NCI-H2227 treated with DMSO at 0.1 percent for 48 hours (cell line): ENCODE measurements around the gene AMZ1.
"Not testable (repeated sequence)": the region's sequence is repeated elsewhere in the genome, so short reads cannot be mapped to it uniquely, and the experiment has no call there.

Experiments
- DNase-seq: peaks from one replicate; lab custom pipeline; 2025; lab: John Stamatoyannopoulos, UW

AMZ1 gene

DNA sequence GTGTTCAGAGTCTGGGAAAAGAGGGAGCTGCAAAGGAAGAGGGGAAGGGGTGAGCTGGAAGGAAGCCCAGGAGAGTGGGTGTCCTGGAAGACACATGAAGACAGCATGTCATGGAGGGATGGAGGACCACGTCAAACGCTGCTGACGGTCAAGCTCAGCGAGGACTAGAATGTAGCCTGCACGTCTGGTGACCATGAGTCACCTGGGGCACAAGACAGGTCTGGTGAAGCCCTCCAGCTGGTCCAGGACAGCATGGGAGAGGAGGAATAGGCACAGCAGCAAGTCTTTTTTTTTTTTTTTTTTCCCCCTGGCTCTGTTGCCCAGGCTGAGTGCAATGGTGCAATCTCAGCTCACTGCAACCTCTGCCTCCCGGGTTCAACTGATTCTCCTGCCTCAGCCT, 19.6 kb upstream of the AMZ1 start:
- DNase-seq = no peak

DNA sequence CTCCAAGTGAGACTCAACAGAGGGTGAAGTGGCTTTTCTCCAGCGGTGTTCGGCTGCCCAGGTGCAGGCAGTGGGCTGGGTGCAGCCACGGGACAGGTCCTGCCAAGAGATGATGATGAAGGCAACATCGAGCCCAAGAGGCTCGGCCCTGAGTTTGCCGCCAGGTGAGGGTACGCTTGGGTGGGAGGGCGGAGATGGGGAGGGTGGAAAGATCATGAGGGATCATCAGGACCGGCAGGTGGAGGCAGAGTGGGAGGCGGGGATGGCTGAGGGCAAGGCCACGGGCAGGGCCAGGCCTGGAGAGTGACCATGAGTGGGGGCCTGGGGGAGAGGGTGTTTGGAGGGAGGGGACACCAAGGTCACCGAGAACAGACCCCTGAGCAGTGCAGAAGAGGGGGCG, 17.8 kb upstream of the AMZ1 start:
- DNase-seq = no peak

DNA sequence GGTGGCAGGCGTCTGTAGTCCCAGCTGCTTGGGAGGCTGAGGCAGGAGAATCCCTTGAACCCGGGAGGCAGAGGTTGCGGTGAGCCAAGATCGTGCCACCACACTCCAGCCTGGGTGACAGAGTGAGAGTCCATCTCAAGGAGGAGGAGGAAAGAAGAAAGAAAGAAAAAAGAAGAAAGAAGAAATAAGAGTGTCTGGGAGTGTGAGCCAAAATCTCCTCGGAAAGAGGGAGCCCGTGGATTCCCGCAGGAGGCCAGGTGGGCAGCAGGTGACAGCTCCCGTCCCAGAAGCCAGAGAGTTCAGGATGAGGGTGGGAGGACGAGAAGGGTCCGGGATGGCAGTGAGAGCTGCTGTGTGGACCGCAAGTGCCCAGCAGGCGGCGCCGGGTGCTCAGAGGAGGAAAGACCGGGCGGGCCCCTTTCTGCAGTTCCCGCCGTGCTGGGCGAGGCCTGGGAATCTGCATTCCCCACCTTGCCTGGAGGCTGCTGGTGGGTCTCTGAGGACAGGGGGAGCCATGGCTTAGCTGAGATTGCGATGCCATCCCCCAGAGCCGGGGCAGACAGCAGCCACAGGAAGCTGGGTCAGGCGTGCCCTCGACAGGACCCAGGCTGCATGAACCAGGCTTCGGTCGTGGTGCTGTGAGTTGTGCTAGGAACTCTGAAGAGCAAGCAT, 17.1 kb upstream of the AMZ1 start:
- DNase-seq = peak; percentile 12

DNA sequence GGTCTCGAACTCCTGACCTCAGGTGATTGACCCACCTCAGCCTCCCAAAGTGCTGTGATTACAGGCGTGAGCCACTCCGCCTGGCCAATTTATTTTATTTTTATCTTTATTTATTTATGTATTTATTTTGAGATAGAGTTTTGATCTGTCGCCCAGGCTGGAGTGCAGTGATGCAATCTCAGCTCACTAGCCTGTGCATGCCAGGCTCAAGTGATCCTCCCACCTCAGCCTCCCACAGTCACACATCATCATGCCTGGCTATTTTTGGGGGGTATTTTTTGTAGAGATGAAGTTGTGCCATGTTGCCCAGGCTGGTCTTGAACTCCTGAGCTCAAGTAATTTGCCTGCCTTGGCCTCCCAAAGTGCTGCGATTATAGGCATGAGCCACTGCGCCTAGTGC, 14.8 kb upstream of the AMZ1 start:
- not testable (repeated sequence) for DNase-seq

DNA sequence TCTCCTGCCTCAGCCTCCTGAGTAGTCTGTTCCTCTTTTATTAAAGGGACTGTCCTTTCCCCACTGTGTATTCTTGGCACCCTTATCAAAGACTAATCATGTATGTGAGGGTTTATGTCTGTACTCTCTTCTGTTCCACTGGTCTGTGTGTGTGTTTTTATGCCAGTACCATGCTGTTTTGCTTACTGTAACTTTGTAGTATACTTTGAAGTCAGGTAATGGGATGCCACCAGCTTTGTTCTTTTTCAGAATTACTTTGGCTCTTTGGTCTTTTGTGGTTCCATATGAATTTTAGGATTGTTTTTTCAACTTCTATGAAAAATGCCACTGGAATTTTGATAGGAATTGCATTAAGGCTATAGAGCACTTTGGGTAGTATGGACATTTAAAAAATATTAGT, 14.1 kb upstream of the AMZ1 start:
- no peak for DNase-seq

DNA sequence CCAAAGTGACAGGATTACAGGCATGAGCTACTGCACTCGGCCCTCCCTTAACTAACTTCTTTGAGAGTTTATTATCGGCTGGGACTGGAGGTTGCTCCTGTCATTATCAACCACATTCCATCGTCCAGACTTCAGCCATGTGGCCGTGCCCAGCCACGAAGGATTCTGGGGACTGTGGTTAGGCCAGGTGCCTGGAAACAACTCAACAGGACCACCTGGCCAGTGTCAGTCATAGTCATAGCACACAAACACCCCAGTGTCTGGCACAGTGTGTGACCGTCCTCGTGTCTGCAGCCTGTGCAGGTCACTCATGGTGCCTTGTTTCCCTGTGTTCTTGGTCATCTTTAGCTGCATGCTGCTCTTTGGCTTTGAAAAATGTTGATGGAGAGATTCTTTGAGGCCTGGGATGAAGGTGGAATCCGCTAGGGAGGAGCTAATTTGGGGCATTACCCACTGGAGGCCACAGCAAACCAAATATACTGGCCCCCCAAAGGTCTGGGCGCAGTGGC, 12.7 kb upstream of the AMZ1 start:
- DNase-seq = no peak

DNA sequence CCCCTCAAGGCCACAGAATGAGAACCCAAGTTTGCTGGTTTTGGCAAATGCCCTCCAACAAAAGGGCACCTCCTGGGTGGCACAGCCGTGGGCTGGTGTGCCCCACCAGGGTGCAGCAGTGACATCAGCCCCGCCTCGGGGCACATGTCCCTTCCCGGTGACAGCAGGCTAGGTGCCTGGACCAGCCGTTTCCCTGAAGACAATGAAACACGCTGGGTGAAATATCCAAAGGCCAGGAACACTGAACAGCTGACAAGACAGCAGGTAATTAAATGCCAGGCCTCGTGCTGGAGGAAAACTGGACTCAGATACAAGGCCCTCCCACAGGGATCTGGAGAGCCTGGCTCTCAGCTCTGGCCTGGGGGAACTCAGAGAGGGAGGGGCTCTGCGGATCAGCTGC, 11.4 kb upstream of the AMZ1 start:
- not testable (repeated sequence) for DNase-seq

DNA sequence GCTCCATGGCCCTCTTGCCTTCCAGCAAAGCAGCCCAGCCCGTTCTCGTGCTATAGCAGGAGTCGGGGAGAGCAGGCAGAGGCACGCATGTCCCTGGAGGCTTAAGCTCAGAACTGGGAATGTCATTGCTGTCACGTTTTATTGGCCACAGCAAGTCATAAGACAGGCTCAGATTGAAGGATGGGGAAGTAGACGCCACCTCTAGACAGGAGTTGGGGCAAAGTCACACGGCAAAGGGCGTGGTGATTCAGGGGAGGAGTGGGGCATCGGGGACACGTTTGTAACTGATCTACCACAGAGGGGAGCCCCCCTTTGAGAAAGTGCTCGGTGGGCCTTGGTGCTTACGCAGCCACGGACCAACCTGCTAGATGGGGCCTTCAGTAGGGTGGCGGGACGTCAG, 9.5 kb upstream of the AMZ1 start:
- DNase-seq = not testable (repeated sequence)

DNA sequence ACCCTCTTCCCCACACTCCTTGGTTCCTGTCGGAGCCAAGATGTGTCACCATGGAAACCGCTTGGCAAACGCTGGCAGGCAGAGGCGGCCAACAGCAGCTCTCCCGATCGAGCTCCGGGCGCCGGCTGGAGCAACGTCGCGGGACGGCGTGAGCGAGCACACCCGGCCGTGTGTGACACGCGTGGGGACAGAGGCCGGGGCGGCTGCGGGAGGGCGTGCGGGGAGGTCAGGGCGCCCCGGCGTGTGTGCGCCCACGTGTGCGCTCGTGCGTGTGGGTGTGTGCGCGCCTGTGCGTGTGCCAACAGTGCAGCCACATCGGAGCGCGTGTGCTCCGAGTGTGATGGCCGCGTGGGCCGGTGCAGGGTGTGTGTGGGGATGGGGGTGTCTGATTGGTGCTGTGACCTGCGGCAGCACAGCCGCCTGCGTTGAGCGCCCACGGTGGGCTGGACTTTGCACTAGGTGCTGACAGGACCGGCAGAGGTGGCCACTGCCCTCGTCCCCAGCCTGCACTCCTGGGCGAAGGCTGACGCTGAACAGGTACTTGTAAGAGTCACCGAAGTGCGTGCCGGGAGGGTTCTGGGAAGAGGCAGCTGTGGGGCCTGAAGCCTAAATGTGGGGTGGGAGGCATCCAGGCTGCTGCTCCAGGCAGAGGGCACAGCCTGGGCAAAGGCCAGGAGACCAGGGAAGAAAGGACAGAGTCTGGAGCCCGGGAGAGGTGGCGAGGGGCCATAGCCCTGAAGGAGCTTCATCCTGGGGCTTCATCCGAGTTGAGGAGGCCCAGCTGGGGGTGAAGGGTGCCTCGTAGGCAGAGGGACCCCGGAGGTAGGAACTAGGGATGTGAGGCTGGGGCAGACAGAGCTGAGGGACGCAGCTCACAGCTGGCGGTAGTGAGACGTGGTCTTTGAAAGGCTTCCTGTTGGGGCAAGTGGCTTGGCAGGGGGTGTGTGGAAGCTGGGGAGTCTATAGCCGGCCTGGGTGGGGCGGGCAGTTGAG, 8.6 kb upstream of the AMZ1 start:
- not testable (repeated sequence) for DNase-seq

DNA sequence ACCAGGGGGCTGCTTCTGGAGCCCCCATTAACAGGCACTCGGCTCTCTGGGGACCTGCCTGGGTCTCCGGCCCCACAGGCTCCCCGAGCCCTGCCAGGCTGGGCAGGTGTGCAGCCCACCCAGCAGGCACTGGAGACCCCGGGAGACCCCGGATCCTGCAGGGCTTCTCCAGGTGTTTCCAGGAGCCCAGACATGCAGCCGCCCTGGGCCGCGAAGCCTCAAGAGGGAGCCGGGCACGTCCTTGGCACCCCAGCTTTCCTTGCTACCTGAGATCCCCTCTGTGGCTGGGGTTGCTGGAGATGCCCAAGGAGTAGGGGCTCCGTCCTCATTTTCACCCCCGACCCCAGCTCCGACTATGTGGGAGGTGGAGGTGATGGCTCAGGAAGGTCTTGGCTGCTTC, 7.7 kb upstream of the AMZ1 start:
- no peak for DNase-seq

DNA sequence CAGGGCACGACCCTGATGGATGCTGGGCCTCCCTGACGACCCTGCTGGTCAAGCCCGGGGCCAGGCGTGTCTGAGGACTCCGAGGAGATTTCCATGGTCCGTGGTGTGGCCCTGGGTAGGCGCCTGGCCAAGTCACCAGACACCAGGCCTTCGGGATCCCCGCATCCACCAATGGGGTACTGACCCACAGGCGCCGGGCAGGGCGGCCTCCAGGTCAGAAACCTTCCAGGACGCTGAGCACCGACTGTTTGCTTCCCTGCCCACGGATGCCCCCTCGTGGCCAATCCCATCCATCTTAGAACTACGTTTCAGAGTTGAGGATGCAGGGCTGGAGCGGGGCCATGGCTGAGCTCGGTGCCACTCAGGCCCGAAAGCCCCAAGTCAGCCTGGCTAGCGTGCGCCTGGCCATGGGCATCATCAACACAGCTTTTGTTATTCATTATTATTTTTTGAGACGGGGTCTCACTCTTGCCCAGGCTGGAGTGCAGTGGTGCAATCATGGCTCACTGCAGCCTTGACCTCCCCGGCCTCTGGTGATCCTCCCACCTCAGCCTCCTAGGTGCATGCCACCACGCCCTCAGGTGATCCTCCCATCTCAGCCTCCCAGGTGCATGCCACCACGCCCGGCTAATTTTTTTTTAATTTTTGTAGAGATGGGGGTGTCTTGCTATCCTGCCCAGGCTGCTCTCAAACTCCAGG, 7.1 kb upstream of the AMZ1 start:
- no peak for DNase-seq

DNA sequence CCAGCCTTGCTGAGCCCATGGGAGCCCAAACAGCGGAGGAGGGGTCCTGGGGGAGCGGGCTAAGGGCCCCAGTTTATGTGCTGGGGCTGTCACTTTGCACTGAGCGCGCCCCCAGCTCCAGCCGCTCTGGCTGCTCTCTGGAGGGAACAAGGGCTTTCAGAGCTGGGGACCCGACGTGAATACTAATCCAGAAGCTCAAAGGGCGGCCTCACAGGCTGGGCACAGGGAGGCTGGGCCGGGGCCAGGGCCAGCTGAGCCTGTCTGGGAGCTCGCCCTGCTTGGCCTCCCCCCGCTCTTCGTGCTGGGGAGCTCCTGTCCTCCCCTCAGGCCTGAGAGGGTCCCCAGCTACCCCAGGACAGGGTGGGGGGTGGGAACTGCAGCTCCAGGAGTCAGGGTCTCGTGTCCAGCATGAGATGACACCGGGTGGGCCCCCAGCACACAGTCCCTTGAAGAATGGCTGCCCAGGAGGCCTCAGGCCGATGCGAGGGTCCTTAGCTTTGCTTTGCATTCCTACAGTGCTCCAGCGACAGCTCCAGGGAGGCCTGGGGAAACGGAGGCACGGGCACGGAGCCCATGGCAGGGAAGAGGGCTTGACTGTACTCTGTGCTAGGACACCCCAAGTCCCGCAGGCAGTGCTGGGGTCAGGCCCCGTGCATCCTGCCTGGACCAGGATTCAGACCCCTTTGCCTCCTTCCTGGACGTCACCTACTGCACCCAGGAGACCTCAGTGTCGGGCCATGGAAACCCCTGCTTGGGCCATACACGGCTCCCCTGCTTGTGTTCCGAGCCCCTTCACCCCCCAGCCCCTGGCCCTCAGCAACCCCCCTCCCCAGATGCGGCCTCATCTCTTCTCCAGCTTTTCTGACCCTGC, 5.8 kb upstream of the AMZ1 start:
- no peak for DNase-seq

DNA sequence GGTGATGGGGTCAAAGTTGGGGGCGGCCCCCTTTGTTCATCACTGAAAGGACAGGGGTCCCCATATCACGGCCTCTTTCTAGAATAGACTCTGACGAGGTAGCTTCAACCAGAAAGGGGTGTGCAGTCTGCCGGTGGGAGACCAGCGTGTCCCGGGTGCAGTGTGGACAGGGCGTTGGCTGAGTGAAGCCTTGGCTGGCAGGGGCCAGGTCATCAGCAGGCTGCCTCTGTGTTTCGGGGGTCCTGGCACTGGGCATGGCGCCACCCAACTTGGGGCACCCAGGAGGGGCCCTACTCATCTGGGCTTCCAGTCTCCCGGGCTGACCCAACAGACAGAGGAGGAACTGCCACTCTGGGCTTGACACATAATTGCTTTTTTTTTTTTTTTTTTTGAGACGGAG, 3.5 kb upstream of the AMZ1 start:
- DNase-seq = no peak

DNA sequence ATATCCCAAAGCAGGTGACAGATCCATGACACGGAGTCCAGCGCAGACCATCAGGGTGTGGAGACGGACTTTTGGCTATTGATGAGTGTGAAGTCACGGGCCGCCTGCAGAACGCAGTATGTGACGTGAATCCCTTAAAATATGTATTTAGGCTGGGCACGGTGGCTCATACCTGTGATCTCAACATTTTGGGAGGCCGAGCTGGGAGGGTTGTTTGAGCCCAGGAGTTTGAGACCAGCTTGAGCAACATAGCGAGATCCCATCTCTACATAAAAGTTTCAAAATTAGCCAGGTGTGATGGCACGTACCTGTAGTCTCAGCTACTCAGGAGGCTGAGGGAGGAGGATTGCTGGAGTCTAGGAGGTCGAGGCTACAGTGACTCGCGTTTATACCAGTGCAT, 1.9 kb upstream of the AMZ1 start:
- no peak for DNase-seq

DNA sequence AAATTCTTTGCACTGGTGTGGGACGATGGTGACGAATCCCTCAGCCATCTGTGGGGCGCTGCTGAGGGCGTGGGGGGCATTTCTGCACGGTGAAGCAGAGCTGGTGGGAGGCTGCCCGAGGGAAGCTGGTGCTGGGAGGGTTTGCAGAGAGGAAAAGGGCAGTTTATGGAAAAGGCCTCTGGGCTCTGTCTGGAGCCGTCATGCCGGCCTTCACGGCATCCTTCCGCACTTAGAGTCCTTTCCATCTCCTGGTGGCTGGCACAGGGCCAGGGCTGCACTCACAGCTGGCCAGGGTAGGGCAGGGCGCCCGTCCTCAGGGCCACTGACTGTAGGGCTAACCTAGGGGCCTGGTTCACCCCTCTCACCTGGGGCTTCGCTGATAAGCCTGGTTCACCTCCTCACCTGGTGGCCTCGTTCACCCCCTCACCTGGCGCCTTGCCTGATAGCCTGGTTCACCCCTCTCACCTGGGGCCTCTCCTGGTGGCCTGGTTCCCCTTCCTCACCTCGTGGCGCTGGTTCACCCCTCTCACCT, 598 bp upstream of the AMZ1 start:
- no peak for DNase-seq

DNA sequence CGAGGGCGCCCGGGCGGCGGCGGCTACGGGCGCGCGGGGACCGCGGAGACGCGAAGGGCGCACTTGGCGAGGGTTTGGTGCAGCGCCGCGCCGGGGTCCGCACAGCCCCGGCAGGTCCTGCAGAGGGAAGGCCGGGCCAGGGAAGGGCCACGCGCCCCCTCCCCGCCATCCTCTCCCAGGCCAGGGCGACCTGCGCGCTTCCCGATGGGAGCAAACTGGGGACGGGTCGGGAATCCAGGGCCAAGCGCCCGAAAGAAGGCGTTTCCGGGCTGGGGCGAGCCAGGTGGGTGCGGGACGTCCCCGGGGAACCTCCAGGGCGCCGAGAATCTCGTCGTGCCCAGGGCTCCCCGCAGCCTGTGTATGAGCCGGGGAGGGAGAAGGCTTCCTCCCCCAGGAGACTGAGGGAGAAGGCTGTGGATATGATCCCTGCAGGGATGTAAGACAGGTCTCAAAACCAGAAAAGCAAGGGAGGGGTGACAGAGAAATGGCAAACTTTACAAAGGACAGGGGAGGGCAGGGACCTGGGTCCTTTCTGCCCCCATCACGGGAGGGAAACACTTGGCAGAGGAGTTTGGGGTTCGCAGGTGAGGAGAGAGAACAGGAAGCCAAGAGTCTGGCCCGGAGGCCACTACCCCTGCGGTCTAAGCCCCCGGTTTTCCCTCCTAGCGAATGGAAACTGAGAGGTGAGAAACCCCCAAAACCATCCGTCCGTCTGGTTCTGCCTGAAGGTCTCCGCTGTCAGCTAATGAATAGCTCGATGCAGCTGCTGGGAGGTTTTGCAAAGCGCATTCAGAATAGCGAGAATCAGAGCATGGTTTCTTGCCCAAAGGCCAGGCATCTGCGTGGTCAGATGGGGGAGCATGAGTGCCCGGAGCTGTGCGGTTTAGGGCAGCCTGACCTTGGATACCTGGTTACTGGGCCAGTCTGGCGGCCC, 674 bp downstream of the AMZ1 start:
- no peak for DNase-seq

DNA sequence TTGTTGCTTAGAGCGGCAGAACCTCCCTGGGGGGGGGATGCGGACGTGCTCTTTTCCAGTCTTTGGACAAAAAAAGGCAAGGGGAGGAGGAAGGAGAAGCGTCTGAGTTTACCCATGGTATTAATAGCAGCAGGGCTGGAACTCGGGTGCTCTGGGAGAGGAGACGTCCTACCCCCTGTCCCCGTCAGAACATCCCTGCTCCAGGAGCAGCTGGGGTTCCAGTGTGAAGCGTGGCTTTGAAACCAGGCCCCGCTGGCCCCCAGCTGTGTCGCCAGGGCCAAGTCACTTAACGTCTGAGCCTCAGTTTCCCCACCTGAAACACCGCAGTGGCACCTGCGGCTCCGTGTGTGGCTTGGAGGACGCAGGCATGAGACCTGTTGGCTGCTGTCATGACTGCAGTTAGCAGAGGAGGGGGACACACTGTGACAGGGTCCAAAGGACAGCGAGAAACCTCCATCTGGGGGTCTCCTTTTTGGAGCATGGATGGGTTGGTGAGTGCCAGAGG, 1.4 kb downstream of the AMZ1 start:
- no peak for DNase-seq

DNA sequence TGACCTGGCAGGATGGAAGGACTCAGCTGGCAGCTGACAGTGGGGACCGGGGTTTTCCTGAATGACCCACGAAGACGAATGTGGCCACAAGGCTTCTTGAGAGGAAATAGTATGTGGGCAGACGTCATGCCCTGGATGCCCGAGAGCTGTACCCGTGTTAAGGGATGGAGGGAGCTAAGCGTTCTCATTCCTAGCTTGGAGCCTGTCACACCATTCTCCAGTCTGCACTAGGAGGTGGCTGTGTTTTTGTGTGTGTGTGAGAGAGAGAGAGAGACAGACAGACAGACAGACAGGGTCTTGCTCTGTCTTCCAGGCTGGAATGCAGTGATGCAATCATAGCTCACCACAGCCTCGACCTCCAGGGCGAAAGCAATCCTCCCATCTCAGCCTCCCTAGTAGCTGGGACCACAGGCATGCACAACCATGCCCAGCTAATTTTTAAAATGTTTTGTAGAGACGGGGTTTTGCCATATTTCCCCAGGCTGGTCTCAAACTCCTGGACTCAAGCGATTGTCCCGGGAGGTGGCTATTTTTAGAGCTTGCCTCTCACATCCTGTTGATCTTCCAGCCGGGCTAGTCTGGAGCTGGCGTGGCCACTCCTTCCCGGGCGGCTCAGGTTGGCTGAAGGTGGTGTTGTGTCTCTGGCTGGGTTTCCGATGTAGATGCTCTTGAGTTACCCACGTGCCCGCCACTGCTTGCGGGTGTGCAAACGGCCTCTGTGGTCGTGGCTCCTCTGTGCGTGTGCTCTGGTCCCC, 2.1 kb downstream of the AMZ1 start:
- no peak for DNase-seq

DNA sequence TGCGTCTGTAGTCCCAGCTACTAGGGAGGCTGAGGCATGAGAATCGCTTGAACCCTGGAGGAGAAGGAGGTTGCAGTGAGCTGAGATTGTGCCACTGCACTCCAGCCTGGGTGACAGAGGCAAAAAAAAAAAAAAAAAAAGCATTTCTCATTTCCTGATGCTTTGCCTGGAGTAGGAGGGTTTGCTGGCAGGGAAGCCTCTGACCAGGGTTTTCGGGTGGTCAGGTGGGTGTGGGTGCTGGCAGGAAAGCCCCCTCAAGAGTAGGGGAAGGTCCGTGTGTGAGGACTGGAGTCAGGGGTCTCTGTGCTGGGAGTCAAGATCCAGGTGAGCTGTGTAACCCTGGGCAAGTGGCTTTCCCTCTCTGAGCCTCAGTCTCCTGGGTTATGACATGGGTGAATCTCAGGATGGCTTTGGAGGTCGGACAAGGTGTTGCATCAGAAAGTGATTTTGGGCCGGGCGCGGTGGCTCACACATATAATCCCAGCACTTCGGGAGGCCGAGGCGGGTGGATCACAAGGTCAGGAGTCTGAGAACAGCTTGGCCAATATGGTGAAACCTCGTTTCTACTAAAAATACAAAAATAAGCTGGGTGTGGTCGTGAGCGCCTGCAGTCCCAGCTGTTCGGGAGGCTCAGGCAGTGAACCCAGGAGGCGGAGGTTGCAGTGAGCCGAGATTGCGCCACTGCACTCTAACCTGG, 3.2 kb downstream of the AMZ1 start:
- DNase-seq = no peak
